IMR-90 (cell line): ENCODE measurements around the gene DTX1. TPM values are rescaled to one million over a fixed set of nuclear protein-coding genes. Genes with fewer than 3 reads are reported as not detected.

ENCODE experiments used
- ATAC-seq: fragments of 200-7000 bp; cut with Tn5 transposase; 2 replicates; pipeline ENCODE4 v1.9.1; 2020; ENCODE audit warnings: low read depth, mild to moderate bottlenecking, moderate library complexity
- BruUV-seq: library from RNA; stranded (reverse); fragments of 400-500 nt; replicated peaks from 2 replicates; lab custom pipeline; 2021; lab: Mats Ljungman, UMichigan
- CTCF ChIA-PET: fragments of 300-600 bp; formaldehyde crosslinking; extraction: SDS; loops from one replicate; lab custom pipeline; 2021; ENCODE audit warnings: antibody characterized with exemption; lab: Yijun Ruan, JAX
- POLR2A ChIA-PET: fragments of 300-600 bp; sonication (Branson Sonifier 250); formaldehyde crosslinking; loops from one replicate; lab custom pipeline; 2022; ENCODE audit warnings: antibody characterized with exemption; ENCODE audit not compliant: unreplicated experiment; lab: Charles Lee
- DNase-seq: peaks from one replicate; pipeline ENCODE4 v3.0.0; 2013
- H2AFZ ChIP-seq: replicated peaks from 2 replicates; pipeline ENCODE3; 2013; ENCODE audit warnings: low read length, mild to moderate bottlenecking; ENCODE audit not compliant: poor library complexity
- H2AK5ac ChIP-seq: 2 replicates; pipeline ENCODE4 v1.6.1; 2013; ENCODE audit warnings: low read depth, low read length, inconsistent platforms
- H2AK9ac ChIP-seq: replicated peaks from 2 replicates; pipeline ENCODE3; 2013; ENCODE audit warnings: mild to moderate bottlenecking, low read depth, low read length, moderate library complexity; ENCODE audit not compliant: poor library complexity
- H2BK120ac ChIP-seq: 2 replicates; pipeline ENCODE4 v1.6.1; 2013; ENCODE audit warnings: low read depth, low read length, inconsistent platforms
- H2BK15ac ChIP-seq: 3 replicates; pipeline ENCODE4 v1.6.1; 2013; ENCODE audit warnings: low read depth, low read length, inconsistent platforms
- H2BK20ac ChIP-seq: 2 replicates; pipeline ENCODE4 v1.6.1; 2013; ENCODE audit warnings: low read depth, mild to moderate bottlenecking, inconsistent platforms, low read length, moderate library complexity
- H2BK5ac ChIP-seq: 2 replicates; pipeline ENCODE4 v1.6.1; 2013; ENCODE audit warnings: mild to moderate bottlenecking, low read depth, low read length, inconsistent platforms; ENCODE audit not compliant: poor library complexity, severe bottlenecking
- H3K14ac ChIP-seq: replicated peaks from 2 replicates; pipeline ENCODE4 v1.6.1; 2013; ENCODE audit warnings: low read depth, low read length, inconsistent platforms
- H3K18ac ChIP-seq: 2 replicates; pipeline ENCODE4 v1.6.1; 2013; ENCODE audit warnings: low read depth, low read length, control low read depth
- H3K23ac ChIP-seq: 2 replicates; pipeline ENCODE4 v1.6.1; 2013; ENCODE audit warnings: low read depth, low read length, inconsistent platforms
- H3K27ac ChIP-seq: 2 replicates; pipeline ENCODE4 v1.5.1; 2013; ENCODE audit warnings: mild to moderate bottlenecking, control low read depth, low read length; ENCODE audit not compliant: insufficient read depth
- H3K27me3 ChIP-seq: 2 replicates; pipeline ENCODE4 v1.6.1; 2013; ENCODE audit warnings: low read length; ENCODE audit not compliant: control insufficient read depth, insufficient read depth
- H3K36me3 ChIP-seq: 2 replicates; pipeline ENCODE4 v1.6.1; 2013; ENCODE audit warnings: low read length, mixed read lengths; ENCODE audit not compliant: control insufficient read depth, insufficient read depth
- H3K4ac ChIP-seq: 2 replicates; pipeline ENCODE4 v1.6.1; 2013; ENCODE audit warnings: low read depth, low read length, inconsistent platforms
- H3K4me1 ChIP-seq: 2 replicates; pipeline ENCODE4 v1.6.1; 2013; ENCODE audit warnings: low read length, mixed read lengths; ENCODE audit not compliant: control insufficient read depth, insufficient read depth
- H3K4me2 ChIP-seq: 2 replicates; pipeline ENCODE4 v1.6.1; 2013; ENCODE audit warnings: low read depth, mild to moderate bottlenecking, control low read depth, low read length, moderate library complexity
- H3K4me3 ChIP-seq: 2 replicates; pipeline ENCODE4 v1.5.1; 2013; ENCODE audit warnings: low read depth, mild to moderate bottlenecking, control low read depth, low read length, moderate library complexity; ENCODE audit not compliant: insufficient read depth
- H3K56ac ChIP-seq: 2 replicates; pipeline ENCODE4 v1.6.1; 2013; ENCODE audit warnings: low read length, inconsistent platforms; ENCODE audit not compliant: insufficient read depth; ENCODE audit errors: extremely low read depth
- H3K79me1 ChIP-seq, 2 experiments: 2 replicates each; pipeline ENCODE4 v1.6.1; 2013; ENCODE audit warnings: low read length in 2 of 2, inconsistent platforms in 1 of 2, low read depth in 1 of 2
- H3K9ac ChIP-seq: 2 replicates; pipeline ENCODE4 v1.6.1; 2013; ENCODE audit warnings: low read depth, low read length, control low read depth
- H3K9me1 ChIP-seq: 2 replicates; pipeline ENCODE4 v1.6.1; 2013; ENCODE audit warnings: low read length, inconsistent platforms; ENCODE audit not compliant: insufficient read depth
- H3K9me3 ChIP-seq: 2 replicates; pipeline ENCODE4 v1.6.1; 2013; ENCODE audit warnings: low read length; ENCODE audit not compliant: control insufficient read depth, insufficient read depth
- H4K20me1 ChIP-seq: 2 replicates; pipeline ENCODE4 v1.6.1; 2013; ENCODE audit warnings: low read length, inconsistent platforms; ENCODE audit not compliant: insufficient read depth
- H4K5ac ChIP-seq: 2 replicates; pipeline ENCODE4 v1.6.1; 2013; ENCODE audit warnings: mild to moderate bottlenecking, low read depth, low read length, control low read depth
- H4K8ac ChIP-seq, 2 experiments: 2 replicates each; pipeline ENCODE4 v1.6.1; 2013; ENCODE audit warnings: low read depth in 2 of 2, low read length in 2 of 2, control low read depth in 1 of 2, inconsistent platforms in 1 of 2
- H4K91ac ChIP-seq: 2 replicates; pipeline ENCODE4 v1.6.1; 2013; ENCODE audit warnings: low read depth, low read length, inconsistent platforms; ENCODE audit not compliant: insufficient read depth
- FOS ChIP-seq: fragments of 150-350 bp; IDR thresholded peaks from 2 replicates; pipeline ENCODE4 v1.6.1; 2016; ENCODE audit warnings: low read depth, low read length
- WGBS, 2 experiments: methylation state at CpG; one replicate each; pipeline versions ENCODE4 v1.1.5 to v1.1.7; 2013; ENCODE audit warnings: missing lambda C conversion rate in 2 of 2; ENCODE audit not compliant: insufficient read length in 1 of 2; ENCODE audit errors: extremely low coverage in 2 of 2; 5-methylcytosine and 5-hydroxymethylcytosine counted together
- dilution Hi-C: fragments of 300-500 bp; cut with HindIII; formaldehyde crosslinking; loops from one replicate; pipeline ENCODE4 v1.14.3; 2018; ENCODE audit warnings: low sequenced_read_pairs; ENCODE audit not compliant: unreplicated experiment
- in situ Hi-C: fragments of 300-500 bp; cut with MboI; formaldehyde crosslinking; loops from 3 replicates; pipeline ENCODE4 v1.14.3; 2019; ENCODE audit warnings: low sequenced_read_pairs, inconsistent platforms, mixed read lengths
- intact Hi-C: fragments of 100-400 bp; cut with micrococcal nuclease; formaldehyde crosslinking; loops from 2 replicates; pipeline ENCODE4 v1.10.0; 2022
- polyA plus RNA-seq, 3 experiments: library from polyadenylated mRNA; depleted of rRNA; stranded (reverse); fragments of >200 nt; gene quantifications; 2 replicates each; pipeline ENCODE4 v1.2.3, GENCODE V29; 2012; ENCODE audit warnings: low replicate concordance in 1 of 3
- total RNA-seq: library from RNA; depleted of rRNA; stranded (reverse); fragments of >200 nt; gene quantifications from 2 replicates; pipeline ENCODE4 v1.2.3, GENCODE V29; 2012

Gene DTX1
- total and polyA plus RNA-seq, 2 of the 4 experiments (the other 2 are of a cell fraction) = not detected

- no peak overlapping the region for H3K14ac ChIP-seq
- dilution Hi-C loops = no loop called here
- ATAC-seq = no peak
Observed at GRCh38 chr12:113064395-113065125, 8.0 kb downstream of the DTX1 start.

More at GRCh38 chr12:113064395-113065125, 8.0 kb downstream of the DTX1 start:
- no peak overlapping the region for H3K23ac ChIP-seq
- no peaks in the 10 kb centered on the region for H3K9me1 ChIP-seq
- ChIA-PET CTCF (no interaction called here), POLR2A (no interaction called here)
- H3K56ac ChIP-seq = no peak overlapping the region
- H3K4me2 ChIP-seq = no peak overlapping the region
- H2AFZ ChIP-seq = no peak overlapping the region
- H2AK9ac ChIP-seq = no peak overlapping the region
- no peak overlapping the region for H3K9ac ChIP-seq
- H2BK5ac ChIP-seq = no peak overlapping the region
- H2BK120ac ChIP-seq = no peak overlapping the region
- H2BK15ac ChIP-seq = no peak overlapping the region
- intact Hi-C loops = no loop called here
- no peaks in the 10 kb centered on the region for H3K79me1 ChIP-seq
- 58% methylated on average over 3 of the region's 5 CpGs; no CpG with 5 or more reads in 1 of the 2 experiments for WGBS, 2 experiments
- TF ChIP-seq FOS = no peak
- no peak overlapping the region for H2BK20ac ChIP-seq
- H4K5ac ChIP-seq = no peak overlapping the region
- in situ Hi-C loops = no loop called here
- DNase-seq = no peak
- peaks cover 13% of the 10 kb centered on the region for H3K27me3 ChIP-seq
- no peaks in the 10 kb centered on the region for H3K9me3 ChIP-seq
- H3K4ac ChIP-seq = no peak overlapping the region
- BruUV-seq = no TSS peak
- no peaks in the 10 kb centered on the region for H3K4me1 ChIP-seq
- H4K91ac ChIP-seq = no peak overlapping the region
- no peak overlapping the region for H3K4me3 ChIP-seq
- no peak overlapping the region for H3K27ac ChIP-seq
- no peak overlapping the region for H3K18ac ChIP-seq
- H4K20me1 ChIP-seq = no peaks in the 10 kb centered on the region
- H3K36me3 ChIP-seq = no peaks in the 10 kb centered on the region
- H2AK5ac ChIP-seq = no peak overlapping the region
- H4K8ac ChIP-seq = no peak overlapping the region
